Glomerular visceral epithelial cell (primary cell): ENCODE measurements around the gene ZNF17.
A peak's percentile ranks its signal among the peaks of the same experiment; 100 is the strongest.
"Not testable (repeated sequence)": the region's sequence is repeated elsewhere in the genome, so short reads cannot be mapped to it uniquely, and the experiment has no call there.

Experiments used
- DNase-seq: peaks from one replicate; pipeline ENCODE4 v3.0.0-alpha.2; 2016; ENCODE audit errors: extremely low spot score

ZNF17 gene

DNA sequence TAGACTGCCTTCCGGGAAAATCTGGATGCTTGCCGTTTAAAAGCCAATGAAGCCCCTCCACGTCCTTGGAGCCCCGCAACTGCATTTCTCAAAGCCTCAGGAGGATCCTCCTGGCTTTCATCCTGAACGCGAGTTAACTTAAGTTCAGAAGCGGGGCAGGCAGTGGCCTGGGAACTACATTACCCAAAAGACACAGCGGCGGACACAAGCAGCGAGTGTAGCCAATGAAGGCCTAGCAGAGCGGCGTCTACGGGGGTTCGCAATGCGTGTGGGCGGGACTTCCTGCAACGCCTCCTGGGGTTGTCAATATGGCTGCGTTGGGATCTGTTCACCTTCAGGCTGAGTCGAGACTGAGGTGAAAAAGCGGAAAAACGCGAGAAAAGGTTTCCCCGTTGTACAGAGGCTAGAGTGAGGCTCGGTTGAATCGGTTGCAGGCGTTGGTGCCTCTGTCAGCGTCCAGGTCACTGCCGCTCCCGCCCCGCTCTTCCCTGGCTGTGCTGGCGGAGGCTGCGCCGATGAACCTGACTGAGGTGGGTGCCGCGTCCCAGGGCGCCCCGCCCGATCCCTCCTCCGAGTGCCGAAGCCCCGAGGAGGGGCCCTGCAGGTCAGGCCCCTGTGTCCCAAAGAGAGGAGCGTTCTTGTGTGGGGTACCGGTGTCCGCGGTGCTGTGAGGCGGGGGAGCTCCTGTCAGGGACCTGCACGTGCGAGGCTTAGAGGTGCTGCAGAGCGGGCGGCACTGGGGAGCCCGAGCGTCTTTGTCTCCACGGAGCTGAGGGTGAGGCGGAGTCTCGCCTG is at the start of gene ZNF17:
TSS of gene ZNF17 (plus strand) at position 285 of the 795 bp plus-strand sequence. CDS start 2,455 bp downstream, outside the sequence.
- peak; percentile 91 for DNase-seq

DNA sequence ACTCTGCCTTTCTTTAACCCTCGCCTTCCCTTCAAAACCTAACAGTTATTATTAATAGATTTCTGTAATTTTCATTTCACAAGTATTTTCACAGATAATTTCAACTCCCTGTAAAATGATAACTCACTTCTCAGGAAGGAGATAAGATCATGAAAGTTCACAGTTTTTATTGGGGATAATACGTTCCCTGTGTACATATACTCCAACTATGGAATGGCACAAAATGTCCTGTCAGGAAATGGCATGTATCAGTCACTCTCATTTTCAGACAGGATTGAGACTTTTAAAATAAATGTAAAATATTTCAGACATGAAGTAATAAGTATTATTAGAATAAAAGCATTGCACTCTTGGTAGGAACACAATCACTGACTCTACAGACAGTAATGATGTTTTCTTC is 48.5 kb upstream of the ZNF17 start:
- DNase-seq = no peak

DNA sequence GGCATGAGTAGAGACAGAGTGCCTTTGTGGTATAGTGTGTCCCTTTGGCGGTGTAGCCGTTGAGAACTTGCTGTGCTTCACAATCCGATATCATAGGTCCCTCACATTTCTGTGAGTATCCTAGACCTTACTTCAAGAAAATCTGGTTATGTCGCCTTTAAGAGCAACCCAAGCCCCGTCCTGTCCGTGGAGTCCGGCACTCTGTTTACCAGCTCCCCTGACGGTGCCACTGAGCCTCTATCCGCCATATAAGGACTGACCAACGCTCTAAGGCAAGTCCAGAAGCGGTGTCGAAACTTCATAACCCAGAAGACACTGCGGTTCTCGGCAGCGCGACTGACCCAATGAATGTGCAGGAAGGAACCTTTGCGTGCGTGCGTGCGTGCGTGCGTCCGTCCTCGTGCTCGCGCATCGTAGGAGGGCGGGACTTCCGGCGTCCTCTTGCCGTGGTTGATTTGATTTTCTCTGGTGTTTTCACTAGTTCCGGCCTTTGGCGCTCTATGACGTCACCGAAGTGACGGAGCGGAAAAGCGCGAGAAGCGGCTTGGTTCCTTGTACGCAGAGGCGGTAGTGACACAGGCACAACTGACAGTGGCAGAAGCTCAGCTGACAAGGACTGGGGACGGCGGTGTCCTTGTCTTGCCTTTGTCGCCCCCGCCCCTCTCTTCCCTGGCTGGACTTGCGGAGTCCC is 47.8 kb upstream of the ZNF17 start, which contains the start of the genes TRAPPC2B and ZNF547:
TSS of gene TRAPPC2B (plus strand) at position 555 of the 691 bp plus-strand sequence. CDS start 1,283 bp downstream, outside the sequence.
TSS of gene ZNF547 (plus strand) at position 555 of the 691 bp plus-strand sequence. CDS start 5,005 bp downstream, outside the sequence.
- peak; percentile 99 for DNase-seq

DNA sequence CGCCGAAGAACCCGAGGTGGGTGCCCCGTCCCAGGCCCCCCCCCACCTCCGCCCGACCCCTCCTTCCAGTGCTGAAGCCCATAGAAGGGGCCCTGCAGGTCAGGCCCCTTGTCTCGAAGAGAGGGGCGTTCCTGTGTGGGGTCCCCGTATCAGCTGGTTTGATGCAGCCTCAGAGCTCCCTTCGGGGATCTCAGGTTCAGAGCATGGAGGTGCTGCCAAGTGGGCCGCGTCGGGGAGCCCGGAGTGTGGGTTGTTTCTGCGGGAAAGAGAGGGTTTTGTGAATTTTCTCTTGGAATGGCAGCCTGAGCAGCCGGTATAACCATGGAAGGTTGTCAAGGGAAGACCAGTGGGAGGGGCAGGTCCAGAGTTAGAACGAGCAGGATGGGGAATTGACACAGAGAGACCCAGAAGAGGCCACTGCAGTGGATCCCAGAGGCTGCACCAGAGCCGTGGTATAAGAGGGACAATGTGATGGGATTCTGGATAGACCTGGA is 47.2 kb upstream of the ZNF17 start:
- peak; percentile 8 for DNase-seq

DNA sequence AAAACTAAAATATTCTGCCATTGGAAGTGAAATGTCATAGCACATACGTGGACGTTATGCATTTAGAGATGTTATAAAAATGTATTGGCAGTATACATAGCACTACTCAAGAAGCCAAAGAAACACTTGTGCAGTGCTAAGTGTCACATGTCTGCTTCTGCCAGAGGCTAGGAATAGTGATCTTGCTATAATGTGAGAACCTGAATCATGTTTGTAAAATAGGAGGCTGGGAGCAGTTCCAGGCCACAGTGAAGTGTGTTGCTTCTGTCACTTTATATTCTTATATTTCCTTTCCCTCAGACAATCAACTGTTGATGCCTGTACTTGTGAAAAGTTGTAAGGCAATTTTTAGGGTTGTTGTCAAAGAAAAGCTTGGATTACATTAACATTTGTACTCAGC is 44.2 kb upstream of the ZNF17 start:
- DNase-seq = no peak

DNA sequence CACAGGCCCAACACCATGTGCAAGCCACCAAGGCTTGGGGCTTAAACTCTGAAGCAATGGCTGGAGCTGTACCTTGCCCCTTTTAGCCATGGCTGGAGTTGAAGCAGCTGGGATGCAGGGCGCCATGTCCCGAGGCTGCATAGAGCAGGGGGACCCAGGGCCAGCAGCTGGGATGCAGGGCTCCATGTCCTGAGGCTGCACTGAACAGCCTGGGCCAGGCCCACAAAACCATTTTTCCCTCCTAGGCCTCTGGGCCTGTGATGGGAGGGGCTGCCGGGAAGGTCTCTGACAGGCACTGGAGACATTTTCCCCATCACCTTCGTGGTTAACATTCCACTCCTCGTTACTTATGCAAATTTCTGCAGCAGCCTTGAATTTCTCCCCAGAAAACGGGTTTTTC is 36.8 kb upstream of the ZNF17 start:
- no peak for DNase-seq

DNA sequence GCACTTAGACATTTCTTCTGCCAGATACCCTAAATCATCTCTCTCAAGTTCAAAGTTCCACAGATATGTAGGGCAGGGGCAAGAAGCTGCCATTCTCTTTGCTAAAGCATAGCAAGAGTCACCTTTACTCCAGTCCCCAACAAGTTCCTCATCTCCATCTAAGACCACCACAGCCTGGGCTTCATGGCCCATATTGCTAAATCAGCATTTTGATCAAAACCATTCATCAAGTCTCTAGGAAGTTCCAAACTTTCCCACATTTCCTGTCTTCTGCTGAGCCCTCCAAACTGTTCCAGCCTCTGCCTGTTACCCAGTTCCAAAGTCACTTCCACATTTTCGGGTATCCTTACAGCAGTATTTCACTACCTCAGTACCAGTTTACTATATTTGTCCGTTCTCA is 36.3 kb upstream of the ZNF17 start:
- DNase-seq = not testable (repeated sequence)

DNA sequence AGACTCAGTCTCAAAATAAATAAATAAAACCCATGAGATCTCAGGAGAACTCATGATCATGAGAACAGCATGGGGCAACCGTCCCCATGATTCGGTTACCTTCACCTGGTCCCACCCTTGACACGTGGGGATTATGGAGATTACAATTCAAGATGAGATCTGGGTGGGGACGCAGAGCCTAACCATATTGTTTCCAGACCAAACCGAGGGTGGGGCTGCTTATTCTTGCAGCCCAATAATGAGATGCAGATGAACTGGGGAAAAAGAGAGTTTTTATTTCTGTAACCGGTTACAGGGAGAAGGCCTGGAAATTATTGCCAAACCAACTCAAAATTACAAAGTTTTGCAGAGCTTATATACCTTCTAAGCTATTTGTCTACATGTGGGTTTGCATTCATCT is 34.8 kb upstream of the ZNF17 start:
- no peak for DNase-seq

DNA sequence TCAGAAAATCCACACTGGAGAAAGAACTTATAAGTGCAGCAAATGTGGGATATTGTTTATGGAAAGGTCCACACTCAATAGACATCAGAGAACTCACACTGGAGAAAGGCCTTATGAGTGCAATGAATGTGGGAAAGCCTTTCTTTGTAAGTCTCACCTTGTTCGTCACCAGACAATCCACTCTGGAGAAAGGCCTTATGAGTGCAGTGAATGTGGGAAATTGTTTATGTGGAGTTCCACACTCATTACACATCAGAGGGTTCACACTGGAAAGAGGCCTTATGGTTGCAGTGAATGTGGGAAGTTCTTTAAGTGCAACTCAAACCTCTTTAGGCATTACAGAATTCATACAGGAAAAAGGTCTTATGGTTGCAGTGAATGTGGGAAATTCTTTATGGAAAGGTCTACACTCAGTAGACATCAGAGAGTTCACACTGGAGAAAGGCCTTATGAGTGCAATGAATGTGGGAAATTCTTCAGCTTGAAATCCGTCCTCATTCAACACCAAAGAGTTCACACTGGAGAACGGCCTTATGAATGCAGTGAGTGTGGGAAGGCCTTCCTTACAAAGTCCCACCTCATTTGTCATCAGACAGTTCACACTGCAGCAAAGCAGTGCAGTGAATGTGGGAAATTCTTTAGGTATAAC is 33.3 kb upstream of the ZNF17 start:
- DNase-seq = no peak

DNA sequence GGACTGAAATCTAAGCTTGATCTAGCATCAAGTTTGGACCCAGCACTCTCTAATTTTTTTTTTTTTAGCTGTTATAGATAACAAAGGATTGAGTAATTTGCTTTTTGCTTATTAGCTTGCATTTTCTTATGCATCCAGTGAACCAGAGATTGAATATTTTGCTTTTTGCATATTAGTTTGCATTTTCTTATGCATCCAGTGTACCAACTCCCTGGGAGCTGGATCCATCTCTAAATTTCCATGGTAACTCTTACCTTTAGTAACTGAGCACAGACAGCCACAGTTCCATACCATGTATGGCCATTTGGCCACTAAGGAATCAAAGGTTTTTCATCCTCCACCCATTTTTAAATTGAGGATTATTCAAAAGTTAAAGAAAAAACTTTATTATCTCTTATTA is 30.0 kb upstream of the ZNF17 start:
- DNase-seq = no peak

DNA sequence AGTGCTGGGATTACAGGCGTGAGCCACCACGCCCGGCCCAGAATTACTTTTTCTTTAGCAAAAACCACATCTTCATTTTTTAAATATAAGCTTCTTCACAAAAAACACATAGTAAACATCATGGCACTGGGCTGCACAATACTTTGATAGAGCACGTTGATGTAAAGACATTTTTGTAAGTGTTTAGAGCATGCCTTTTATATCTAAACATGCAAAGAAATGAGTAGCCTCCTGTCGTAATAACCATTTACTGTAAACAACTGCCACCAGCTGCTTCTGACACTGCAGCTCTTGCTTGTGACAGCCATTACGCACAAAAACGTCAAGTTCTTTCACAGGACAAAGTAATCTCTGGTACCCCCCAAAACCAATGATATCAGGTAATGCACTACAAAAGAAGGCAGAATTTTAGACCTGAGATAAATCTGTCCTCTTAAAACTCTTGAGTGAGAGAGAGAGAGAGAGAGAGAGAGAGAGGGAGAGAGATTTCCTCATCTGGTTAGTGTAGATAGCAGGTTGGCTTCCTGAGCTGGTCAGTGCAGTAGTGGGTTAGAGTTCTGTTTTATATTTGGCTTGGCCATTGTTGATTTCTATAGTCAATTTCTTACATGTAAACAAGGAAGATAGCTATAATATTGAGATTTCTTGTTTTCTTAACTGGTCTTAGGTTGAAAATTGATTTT is 28.0 kb upstream of the ZNF17 start:
- DNase-seq = no peak

DNA sequence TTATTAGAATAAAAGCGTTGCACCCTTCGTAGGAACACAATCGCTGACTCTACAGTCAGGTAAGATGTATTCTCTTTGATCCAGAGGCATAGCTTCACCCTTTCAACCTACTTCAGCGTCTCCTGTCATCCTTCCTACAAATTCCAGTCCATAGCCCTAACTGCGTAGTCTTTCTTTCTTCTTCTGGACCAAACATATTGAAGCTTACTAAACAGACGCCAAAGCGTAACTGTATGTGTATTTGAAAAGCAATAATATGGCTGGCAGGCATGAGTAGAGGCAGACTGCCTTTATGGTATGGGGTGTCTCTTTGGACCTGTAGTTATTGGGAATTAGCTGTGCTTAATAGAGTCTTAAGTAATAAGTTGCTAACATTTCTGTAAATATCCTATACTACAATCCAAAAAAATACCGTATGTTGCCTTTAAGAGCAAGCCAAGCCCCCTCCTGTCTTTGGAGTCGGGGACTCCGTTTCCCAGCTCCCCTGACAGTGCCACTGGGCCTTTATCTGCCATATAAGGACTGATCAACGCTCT is 21.7 kb upstream of the ZNF17 start:
- DNase-seq = no peak

DNA sequence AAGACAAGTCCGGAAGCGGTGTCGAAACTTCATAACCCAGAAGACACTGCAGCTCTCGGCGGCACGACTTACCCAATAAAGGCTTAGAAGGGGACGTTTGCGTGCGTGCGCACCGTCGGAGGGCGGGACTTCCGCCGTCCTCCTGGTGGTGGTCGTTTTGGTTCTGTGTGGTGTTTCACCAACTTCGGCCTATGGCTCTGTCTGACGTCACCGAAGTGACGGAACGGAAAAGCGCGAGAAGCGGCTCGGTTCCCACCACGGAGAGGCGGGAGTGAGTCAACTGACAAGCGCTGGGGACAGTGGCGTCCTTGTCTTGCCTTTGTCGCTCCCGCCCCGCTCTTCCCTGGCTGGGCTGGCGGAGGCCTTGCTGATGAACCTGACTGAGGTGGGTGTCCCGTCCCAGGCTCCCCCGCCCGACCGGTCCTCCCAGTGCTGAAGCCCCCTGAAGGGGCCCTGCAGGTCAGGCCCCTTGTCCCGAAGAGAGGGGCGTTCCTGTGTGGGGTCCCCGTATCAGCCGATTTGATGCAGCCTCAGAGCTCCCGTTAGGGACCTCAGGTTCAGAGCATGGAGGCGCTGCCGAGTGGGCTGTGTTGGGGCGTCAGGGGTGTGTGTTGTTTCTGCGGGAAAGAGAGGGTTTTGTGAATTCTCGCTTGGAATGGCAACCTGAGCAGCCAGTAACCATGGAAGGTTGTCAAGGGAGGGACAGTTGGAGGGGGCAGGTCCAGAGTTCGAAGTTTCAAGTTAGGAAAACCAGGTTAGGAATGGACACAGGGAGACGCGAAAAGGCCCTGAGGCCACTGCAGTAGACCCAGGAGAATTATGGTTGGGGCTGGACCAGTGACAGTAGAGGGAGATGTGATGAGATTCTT is 21.0 kb upstream of the ZNF17 start, which contains the start of gene ZNF548:
TSS of gene ZNF548 (plus strand) at position 125 of the 869 bp plus-strand sequence. CDS start at position 371, 246 bp downstream.
- peak; percentile 97 for DNase-seq

DNA sequence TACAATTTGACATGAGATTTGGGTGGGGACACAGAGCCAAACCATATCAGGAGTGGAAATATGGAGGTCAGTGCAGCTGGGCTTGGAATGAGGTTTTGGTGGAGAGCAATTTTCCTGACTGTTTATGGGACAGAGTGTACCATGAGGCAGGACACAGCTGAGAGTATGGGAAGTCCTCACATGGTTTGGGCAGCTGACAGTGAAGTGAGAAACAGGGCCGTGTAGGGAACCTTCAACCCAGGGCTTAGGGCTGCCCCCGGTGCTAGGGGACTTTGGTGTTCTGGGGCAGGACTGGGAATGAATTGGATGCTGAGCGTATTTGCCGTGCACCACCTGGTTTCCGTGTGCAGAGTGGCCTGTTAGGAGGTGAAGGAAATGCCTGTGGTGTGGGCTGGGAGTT is 15.3 kb upstream of the ZNF17 start:
- DNase-seq = no peak

DNA sequence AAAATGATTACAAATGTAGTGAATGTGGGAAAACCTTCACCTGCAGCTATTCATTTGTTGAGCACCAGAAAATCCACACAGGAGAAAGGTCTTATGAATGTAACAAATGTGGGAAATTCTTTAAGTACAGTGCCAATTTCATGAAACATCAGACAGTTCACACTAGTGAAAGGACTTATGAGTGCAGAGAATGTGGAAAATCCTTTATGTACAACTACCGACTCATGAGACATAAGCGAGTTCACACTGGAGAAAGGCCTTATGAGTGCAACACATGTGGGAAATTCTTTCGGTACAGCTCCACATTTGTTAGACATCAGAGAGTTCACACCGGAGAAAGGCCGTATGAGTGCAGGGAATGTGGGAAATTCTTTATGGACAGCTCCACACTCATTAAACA is 12.1 kb upstream of the ZNF17 start:
- DNase-seq = no peak

DNA sequence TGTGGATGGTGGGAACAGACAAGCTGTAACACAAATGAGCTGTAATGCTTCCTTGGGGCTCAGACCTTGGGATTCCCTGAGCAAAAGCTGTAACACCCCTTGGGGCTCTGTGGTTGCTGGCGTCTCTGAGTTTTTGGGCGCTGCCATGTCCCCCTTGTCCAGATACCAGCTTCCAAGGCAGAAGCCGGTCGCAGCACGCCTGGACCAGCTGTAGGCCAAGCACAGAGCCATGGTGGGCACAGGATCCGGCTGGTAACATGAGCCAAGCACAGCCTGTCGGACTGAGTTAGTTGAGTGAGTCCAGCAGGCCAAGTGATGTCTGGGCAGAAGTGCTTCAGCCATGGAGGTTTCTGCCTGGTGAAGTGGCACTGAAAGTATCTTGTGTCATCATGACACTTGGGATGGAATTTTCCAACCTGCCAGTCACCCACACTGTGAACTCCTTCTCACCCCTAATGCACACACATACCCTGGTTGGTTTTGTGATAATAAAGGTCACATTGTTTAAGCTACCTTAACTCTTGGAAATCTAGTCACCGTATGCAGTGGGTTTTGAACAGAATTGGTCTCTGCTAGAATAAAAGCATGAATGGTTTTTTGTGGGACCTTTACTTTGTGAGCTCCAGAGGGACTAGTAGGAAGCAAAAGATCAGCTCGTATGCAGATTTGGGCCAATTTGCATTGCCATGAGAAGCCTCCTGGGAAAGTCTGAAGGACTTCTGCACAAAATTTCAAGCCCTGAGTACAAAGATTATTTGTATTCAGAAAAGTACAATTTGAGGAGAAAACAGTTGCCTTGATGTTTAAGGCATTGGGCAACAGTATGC is 7.0 kb upstream of the ZNF17 start:
- DNase-seq = no peak

DNA sequence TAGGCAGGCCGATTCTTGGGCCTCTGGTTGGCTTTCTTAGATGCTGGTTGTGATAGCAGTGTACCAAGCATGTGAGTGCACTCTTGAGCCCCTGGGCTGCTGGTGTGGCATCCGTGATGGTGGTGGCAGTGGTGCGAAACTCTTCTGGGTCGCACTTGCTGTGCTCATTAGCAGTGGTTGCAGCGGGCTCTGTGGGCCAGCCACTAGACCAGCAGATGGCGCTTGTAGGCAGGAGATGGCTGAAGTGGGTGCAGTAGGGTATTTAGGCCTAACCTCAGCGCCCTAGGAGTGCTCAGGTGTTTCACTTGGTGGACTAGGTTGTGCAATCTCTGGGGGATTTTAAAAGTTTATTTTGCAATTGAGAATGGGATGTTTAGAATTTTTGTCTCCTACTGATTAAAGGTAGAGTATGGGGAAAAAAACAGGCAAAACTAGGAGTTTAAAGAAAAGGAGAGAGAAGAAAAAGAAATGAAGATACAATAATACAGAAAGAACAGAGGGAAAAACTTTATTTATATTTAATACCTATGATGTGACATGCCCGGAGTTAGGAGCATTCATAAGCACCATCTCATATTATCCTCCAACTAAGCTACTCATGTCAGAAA is 4.3 kb upstream of the ZNF17 start:
- DNase-seq = peak; percentile 30

DNA sequence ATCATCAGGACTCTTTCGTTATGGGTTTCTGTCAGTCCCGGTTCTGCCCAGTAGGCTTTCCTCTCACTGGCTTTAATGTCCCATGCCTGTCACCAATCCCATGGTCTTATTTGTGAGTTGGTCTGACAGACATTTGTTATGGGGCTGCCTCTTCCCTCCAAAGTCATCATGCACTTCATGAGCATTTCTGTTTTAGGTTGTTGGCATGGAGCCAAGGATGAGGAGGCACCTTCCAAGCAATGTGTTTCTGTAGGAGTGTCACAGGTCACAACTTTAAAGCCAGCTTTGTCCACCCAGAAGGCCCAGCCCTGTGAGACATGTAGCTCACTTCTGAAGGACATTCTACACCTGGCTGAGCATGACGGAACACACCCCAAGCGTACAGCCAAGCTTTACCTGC is 8.5 kb downstream of the ZNF17 start:
- DNase-seq = no peak

DNA sequence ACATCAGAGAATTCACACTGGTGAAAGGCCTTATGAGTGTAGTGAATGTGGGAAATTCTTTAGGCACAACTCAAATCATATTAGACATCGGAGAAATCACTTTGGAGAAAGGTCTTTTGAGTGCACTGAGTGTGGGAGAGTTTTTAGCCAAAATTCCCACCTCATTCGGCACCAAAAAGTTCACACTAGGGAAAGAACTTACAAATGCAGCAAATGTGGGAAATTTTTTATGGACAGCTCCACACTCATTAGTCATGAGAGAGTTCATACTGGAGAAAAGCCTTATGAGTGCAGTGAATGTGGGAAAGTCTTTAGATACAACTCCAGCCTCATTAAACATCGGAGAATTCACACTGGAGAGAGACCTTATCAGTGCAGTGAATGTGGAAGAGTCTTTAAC is 10.1 kb downstream of the ZNF17 start:
- no peak for DNase-seq
